ENCODE results near the gene DHCR24.

DNA sequence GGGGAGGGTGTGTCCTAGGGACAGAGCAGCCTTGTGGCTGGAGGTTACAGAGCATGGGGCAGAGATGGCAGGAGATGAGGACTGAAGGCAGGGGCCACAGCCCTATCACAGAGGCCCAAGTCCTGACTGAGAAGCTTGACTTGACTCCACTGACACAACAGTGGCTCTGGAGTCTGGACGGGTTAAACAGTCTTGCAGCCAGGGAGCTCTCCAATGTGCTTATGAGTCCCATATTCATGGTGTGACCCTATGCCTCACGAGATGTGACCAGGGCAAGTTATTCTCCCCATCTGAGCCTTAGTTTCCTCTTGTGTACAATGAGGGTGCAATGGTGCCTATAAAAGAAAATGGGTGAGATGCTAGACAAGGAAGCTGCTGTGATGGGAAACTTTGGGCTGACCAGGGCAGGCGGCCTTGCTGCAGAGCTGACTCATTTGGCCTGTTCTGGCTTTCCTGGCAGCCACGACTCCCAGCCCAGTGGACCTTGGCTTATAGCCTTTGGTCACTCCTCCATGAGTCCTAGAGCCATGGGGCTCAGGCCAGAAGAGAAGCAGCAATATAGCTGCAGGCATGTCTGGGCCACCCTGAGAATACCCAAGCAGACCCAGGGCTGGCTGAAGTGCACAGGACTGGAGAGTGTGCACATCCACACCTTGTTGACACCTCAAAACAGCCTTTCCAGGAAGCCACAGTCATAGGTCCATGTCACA, 83.1 kb downstream of the DHCR24 start:
- TF ChIP-seq, protein P1, sequence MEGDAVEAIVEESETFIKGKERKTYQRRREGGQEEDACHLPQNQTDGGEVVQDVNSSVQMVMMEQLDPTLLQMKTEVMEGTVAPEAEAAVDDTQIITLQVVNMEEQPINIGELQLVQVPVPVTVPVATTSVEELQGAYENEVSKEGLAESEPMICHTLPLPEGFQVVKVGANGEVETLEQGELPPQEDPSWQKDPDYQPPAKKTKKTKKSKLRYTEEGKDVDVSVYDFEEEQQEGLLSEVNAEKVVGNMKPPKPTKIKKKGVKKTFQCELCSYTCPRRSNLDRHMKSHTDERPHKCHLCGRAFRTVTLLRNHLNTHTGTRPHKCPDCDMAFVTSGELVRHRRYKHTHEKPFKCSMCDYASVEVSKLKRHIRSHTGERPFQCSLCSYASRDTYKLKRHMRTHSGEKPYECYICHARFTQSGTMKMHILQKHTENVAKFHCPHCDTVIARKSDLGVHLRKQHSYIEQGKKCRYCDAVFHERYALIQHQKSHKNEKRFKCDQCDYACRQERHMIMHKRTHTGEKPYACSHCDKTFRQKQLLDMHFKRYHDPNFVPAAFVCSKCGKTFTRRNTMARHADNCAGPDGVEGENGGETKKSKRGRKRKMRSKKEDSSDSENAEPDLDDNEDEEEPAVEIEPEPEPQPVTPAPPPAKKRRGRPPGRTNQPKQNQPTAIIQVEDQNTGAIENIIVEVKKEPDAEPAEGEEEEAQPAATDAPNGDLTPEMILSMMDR (IDR thresholded peaks at IDR 0.05) = no peak
- no peak for TF ChIP-seq POLR2A (IDR thresholded peaks at IDR 0.05)

All from lower leg skin (tissue), 3 donors.